NT2/D1 (cell line): ENCODE data around the gene ATXN10.

Experiments
- DNase-seq: peaks from one replicate; pipeline ENCODE4 v3.0.0-alpha.2; 2011; ENCODE audit warnings: low read depth, low spot score
- H3K27me3 ChIP-seq: 2 replicates; pipeline ENCODE4 v1.6.0; 2011; ENCODE audit warnings: mild to moderate bottlenecking; ENCODE audit not compliant: insufficient read length, insufficient read depth
- H3K36me3 ChIP-seq: 2 replicates; pipeline ENCODE4 v1.6.1; 2011; ENCODE audit warnings: mild to moderate bottlenecking, low read length, mixed read lengths; ENCODE audit not compliant: insufficient read depth, insufficient read length
- H3K4me1 ChIP-seq: 2 replicates; pipeline ENCODE4 v1.5.1; 2011; ENCODE audit not compliant: insufficient read depth, insufficient read length
- H3K4me3 ChIP-seq: 2 replicates; pipeline ENCODE4 v1.5.1; 2011; ENCODE audit warnings: low read depth; ENCODE audit not compliant: insufficient read length
- H3K9ac ChIP-seq: 2 replicates; pipeline ENCODE4 v1.6.0; 2011; ENCODE audit warnings: low read depth; ENCODE audit not compliant: insufficient read length
- H3K9me3 ChIP-seq: 2 replicates; pipeline ENCODE4 v1.5.1; 2011; ENCODE audit warnings: mild to moderate bottlenecking, low read length; ENCODE audit not compliant: insufficient read depth
- SUZ12 ChIP-seq: IDR thresholded peaks from 2 replicates; pipeline ENCODE4 v1.6.1; 2011; ENCODE audit not compliant: insufficient read length, insufficient read depth; ENCODE audit errors: extremely low read depth
- YY1 ChIP-seq: IDR thresholded peaks from 2 replicates; pipeline ENCODE4 v1.6.1; 2011; ENCODE audit not compliant: insufficient read length, insufficient read depth
- ZNF274 ChIP-seq: IDR thresholded peaks from 2 replicates; pipeline ENCODE4 v1.6.1; 2011; ENCODE audit warnings: mild to moderate bottlenecking, low read depth, low read length

ATXN10 gene

GRCh38 chr22:45629469-45630089 lies 42.1 kb upstream of the ATXN10 start:
- Histone ChIP-seq H3K9ac (no peak overlapping the region), H3K4me3 (no peak overlapping the region), H3K27me3 (peaks cover 7% of the 10 kb centered on the region), H3K9me3 (no peaks in the 10 kb centered on the region), H3K4me1 (peaks cover 5% of the 10 kb centered on the region), H3K36me3 (no peaks in the 10 kb centered on the region)
- DNase-seq = no peak
- TF ChIP-seq SUZ12 (no peak), YY1 (no peak), ZNF274 (no peak)

GRCh38 chr22:45630436-45630835 lies 41.2 kb upstream of the ATXN10 start:
- DNase-seq = no peak
- Histone ChIP-seq H3K27me3 (peaks cover 7% of the 10 kb centered on the region), H3K9me3 (no peaks in the 10 kb centered on the region), H3K9ac (no peak overlapping the region), H3K4me3 (no peak overlapping the region), H3K4me1 (peaks cover 5% of the 10 kb centered on the region), H3K36me3 (no peaks in the 10 kb centered on the region)
- TF ChIP-seq ZNF274 (no peak), YY1 (no peak), SUZ12 (no peak)

GRCh38 chr22:45631140-45631840 lies 40.3 kb upstream of the ATXN10 start:
- Histone ChIP-seq H3K4me1 (peaks cover 5% of the 10 kb centered on the region), H3K9me3 (no peaks in the 10 kb centered on the region)
- DNase-seq = peak; percentile 55

GRCh38 chr22:45631841-45632238 lies 39.8 kb upstream of the ATXN10 start:
- Histone ChIP-seq H3K9me3 (no peaks in the 10 kb centered on the region), H3K27me3 (peaks cover 7% of the 10 kb centered on the region), H3K36me3 (no peaks in the 10 kb centered on the region), H3K4me3 (no peak overlapping the region), H3K4me1 (peaks cover 5% of the 10 kb centered on the region), H3K9ac (no peak overlapping the region)
- no peak for DNase-seq
- no peak for TF ChIP-seq YY1
- TF ChIP-seq SUZ12 = no peak
- TF ChIP-seq ZNF274 = no peak

More at GRCh38 chr22:45631140-45631840, 40.3 kb upstream of the ATXN10 start:
- no peak overlapping the region for H3K9ac ChIP-seq
- H3K4me3 ChIP-seq = no peak overlapping the region
- H3K27me3 ChIP-seq = peaks cover 7% of the 10 kb centered on the region
- no peaks in the 10 kb centered on the region for H3K36me3 ChIP-seq
- TF ChIP-seq YY1 (no peak), ZNF274 (no peak), SUZ12 (no peak)

- no peak for DNase-seq
- Histone ChIP-seq H3K4me1 (peaks cover 5% of the 10 kb centered on the region), H3K9me3 (no peaks in the 10 kb centered on the region), H3K27me3 (peaks cover 7% of the 10 kb centered on the region), H3K36me3 (no peaks in the 10 kb centered on the region), H3K9ac (peak overlapping the region; percentile 56), H3K4me3 (no peak overlapping the region)
- TF ChIP-seq YY1 (no peak), SUZ12 (no peak), ZNF274 (no peak)
These were observed 38.7 kb upstream of the ATXN10 start for GRCh38 chr22:45632791-45633515.

- no peak for DNase-seq
These were observed 35.0 kb upstream of the ATXN10 start for GRCh38 chr22:45636683-45637082.

GRCh38 chr22:45638197-45638596 lies 33.4 kb upstream of the ATXN10 start:
- Histone ChIP-seq H3K27me3 (peaks cover 4% of the 10 kb centered on the region), H3K9ac (no peak overlapping the region), H3K4me3 (no peak overlapping the region), H3K4me1 (peaks cover 10% of the 10 kb centered on the region), H3K36me3 (no peaks in the 10 kb centered on the region), H3K9me3 (no peaks in the 10 kb centered on the region)
- DNase-seq = no peak
- no peak for TF ChIP-seq ZNF274
- no peak for TF ChIP-seq YY1
- no peak for TF ChIP-seq SUZ12

More at GRCh38 chr22:45636683-45637082, 35.0 kb upstream of the ATXN10 start:
- TF ChIP-seq ZNF274 (no peak), YY1 (no peak), SUZ12 (no peak)
- Histone ChIP-seq H3K27me3 (peaks cover 11% of the 10 kb centered on the region), H3K9ac (no peak overlapping the region), H3K4me3 (no peak overlapping the region), H3K4me1 (peaks cover 11% of the 10 kb centered on the region), H3K9me3 (no peaks in the 10 kb centered on the region), H3K36me3 (no peaks in the 10 kb centered on the region)
